Fibroblast of lung (primary cell): Measurements from ENCODE around the gene RIPK3. TPM values are rescaled to one million over a fixed set of nuclear protein-coding genes. Genes with fewer than 3 reads are reported as not detected.

Source experiments
- DNase-seq, 2 donors: peaks; one replicate each; pipeline versions ENCODE4 v3.0.0 to v3.0.0-alpha.2; 2010; ENCODE audit warnings: low read depth in 2 of 2
- H2AFZ ChIP-seq: 2 replicates; pipeline ENCODE4 v1.5.1; 2012; ENCODE audit warnings: low read length, control low read depth, inconsistent platforms
- H3K27ac ChIP-seq: 2 replicates; pipeline ENCODE4 v1.5.1; 2011; ENCODE audit warnings: low read length, control low read depth; ENCODE audit not compliant: insufficient read depth
- H3K27me3 ChIP-seq: 2 replicates; pipeline ENCODE4 v1.5.1; 2011; ENCODE audit warnings: mild to moderate bottlenecking, low read length; ENCODE audit not compliant: control insufficient read depth, insufficient read depth
- H3K36me3 ChIP-seq: 2 replicates; pipeline ENCODE4 v1.5.1; 2011; ENCODE audit warnings: low read length; ENCODE audit not compliant: control insufficient read depth, insufficient read depth
- H3K4me1 ChIP-seq: 2 replicates; pipeline ENCODE4 v1.5.1; 2011; ENCODE audit warnings: low read length; ENCODE audit not compliant: control insufficient read depth, insufficient read depth; ENCODE audit errors: extremely low read depth
- H3K4me2 ChIP-seq: 2 replicates; pipeline ENCODE4 v1.5.1; 2011; ENCODE audit warnings: low read length, control low read depth; ENCODE audit not compliant: insufficient read depth; ENCODE audit errors: extremely low read depth
- H3K4me3 ChIP-seq, 4 experiments: fragments of 200-600 bp in 1 of 4; sonication (generic) in 1 of 4; replicated peaks in 1 of 4; 2 replicates each; pipeline ENCODE4 v1.5.1; 2011 to 2016; ENCODE audit warnings: low read length in 4 of 4, low read depth in 3 of 4, mild to moderate bottlenecking in 3 of 4, control low read depth in 2 of 4, inconsistent platforms in 1 of 4, mixed read lengths in 1 of 4; ENCODE audit not compliant: insufficient read depth in 1 of 4; ENCODE audit errors: control extremely low read depth in 1 of 4
- H3K79me2 ChIP-seq: 2 replicates; pipeline ENCODE4 v1.5.1; 2012; ENCODE audit warnings: mild to moderate bottlenecking, low read length, inconsistent platforms; ENCODE audit not compliant: control insufficient read depth, insufficient read depth
- H3K9ac ChIP-seq: 2 replicates; pipeline ENCODE4 v1.5.1; 2011; ENCODE audit warnings: mild to moderate bottlenecking, low read length, control low read depth; ENCODE audit not compliant: insufficient read depth
- H3K9me3 ChIP-seq: 2 replicates; pipeline ENCODE4 v1.5.1; 2012; ENCODE audit warnings: low read depth, low read length; ENCODE audit not compliant: control insufficient read depth, insufficient read depth
- H4K20me1 ChIP-seq: 2 replicates; pipeline ENCODE4 v1.5.1; 2011; ENCODE audit warnings: low read length; ENCODE audit not compliant: control insufficient read depth, insufficient read depth; ENCODE audit errors: extremely low read depth
- EZH2 ChIP-seq: IDR thresholded peaks from 2 replicates; pipeline ENCODE4 v1.5.1; 2012; ENCODE audit warnings: low read length, control low read depth, mild to moderate bottlenecking; ENCODE audit errors: missing control alignments
- polyA plus RNA-seq, 2 donors: library from polyadenylated mRNA; depleted of rRNA in 1 of 2; stranded (reverse) in 1 of 2; unstranded in 1 of 2; fragments of >200 nt; gene quantifications; 2 replicates each; pipeline ENCODE4 v1.2.1, GENCODE V29; 2011 to 2012; ENCODE audit warnings: missing spikeins in 1 of 2
- total RNA-seq: library from RNA; depleted of rRNA; stranded (reverse); fragments of >200 nt; gene quantifications from 2 replicates; pipeline ENCODE4 v1.2.1, GENCODE V29; 2014
- TF ChIP-seq, protein P1 (sequence below), 2 donors: IDR thresholded peaks in 1 of 2; conservative IDR thresholded peaks in 1 of 2; 1 replicate in 1 of 2; 2 replicates in 1 of 2; pipeline ENCODE4 v1.5.1; 2011 to 2012; ENCODE audit warnings: low read length in 2 of 2, control low read depth in 1 of 2, inconsistent platforms in 1 of 2, low read depth in 1 of 2, mild to moderate bottlenecking in 1 of 2

The RIPK3 gene
- total and polyA plus RNA-seq, 2 donors (not counting 1 experiment from before 2014, with no cell fraction given): 0.20 to 0.33 TPM

DNA sequence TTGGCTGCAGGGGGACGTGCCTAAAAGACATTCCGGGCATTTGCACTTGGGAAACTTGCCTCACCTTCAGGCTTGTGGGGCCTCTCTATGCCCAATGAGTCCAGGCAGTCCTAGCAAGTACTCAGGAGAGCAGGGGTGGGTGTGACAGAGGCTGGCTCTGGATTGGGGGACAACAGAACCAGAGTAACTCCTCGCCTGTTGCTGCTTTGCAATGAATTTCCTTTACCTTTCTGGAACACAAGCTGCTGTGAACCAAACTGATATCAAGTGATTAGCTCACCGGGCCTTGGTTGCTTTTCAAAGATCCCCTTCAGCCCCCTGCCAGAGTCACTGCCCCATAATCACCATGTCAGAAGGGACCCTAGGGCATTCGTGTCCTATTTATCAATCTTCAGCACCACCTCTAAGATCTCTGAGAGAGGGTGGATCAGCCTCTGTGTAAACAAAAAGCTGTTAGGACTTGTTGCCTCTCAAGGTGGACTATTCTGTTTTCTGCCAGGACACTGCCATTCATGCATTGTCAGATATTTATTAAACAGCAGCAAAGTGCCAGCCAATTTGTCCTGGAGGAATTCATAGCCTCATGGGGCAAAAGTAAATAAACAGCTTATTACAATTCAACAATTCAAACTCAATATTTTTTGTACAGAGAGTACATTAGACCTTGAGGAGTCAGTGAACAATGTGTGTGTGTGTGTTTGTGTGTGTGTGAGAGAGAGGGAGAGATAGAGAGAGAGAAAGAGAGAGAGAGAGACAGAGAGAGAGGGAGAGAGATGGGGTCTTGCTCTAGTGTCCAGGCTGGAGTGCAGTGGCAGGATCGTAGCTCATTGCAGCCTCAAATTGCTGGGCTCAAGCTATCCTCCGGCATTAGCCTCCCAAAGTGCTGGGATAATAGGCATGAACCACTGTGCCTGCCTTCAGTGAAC, 39.5 kb upstream of the RIPK3 start:
- Histone ChIP-seq H3K36me3 (peaks cover 23% of the 10 kb centered on the region), H3K79me2 (no peaks in the 10 kb centered on the region), H3K27me3 (no peaks in the 10 kb centered on the region), H3K9me3 (no peaks in the 10 kb centered on the region), H2AFZ (no peak overlapping the region), H3K27ac (no peak overlapping the region), H3K4me3 (no peak overlapping the region), H4K20me1 (no peaks in the 10 kb centered on the region), H3K9ac (no peak overlapping the region), H3K4me2 (no peak overlapping the region), H3K4me1 (no peaks in the 10 kb centered on the region)
- no peak for DNase-seq
- TF ChIP-seq, protein P1, sequence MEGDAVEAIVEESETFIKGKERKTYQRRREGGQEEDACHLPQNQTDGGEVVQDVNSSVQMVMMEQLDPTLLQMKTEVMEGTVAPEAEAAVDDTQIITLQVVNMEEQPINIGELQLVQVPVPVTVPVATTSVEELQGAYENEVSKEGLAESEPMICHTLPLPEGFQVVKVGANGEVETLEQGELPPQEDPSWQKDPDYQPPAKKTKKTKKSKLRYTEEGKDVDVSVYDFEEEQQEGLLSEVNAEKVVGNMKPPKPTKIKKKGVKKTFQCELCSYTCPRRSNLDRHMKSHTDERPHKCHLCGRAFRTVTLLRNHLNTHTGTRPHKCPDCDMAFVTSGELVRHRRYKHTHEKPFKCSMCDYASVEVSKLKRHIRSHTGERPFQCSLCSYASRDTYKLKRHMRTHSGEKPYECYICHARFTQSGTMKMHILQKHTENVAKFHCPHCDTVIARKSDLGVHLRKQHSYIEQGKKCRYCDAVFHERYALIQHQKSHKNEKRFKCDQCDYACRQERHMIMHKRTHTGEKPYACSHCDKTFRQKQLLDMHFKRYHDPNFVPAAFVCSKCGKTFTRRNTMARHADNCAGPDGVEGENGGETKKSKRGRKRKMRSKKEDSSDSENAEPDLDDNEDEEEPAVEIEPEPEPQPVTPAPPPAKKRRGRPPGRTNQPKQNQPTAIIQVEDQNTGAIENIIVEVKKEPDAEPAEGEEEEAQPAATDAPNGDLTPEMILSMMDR (conservative IDR thresholded peaks at IDR 0.05 in 1 of 2, IDR thresholded peaks at IDR 0.05 in 1 of 2; ENCODE audit: low read depth in 1 of 2, low read length in 2 of 2): no peak
- TF ChIP-seq EZH2: no peak

DNA sequence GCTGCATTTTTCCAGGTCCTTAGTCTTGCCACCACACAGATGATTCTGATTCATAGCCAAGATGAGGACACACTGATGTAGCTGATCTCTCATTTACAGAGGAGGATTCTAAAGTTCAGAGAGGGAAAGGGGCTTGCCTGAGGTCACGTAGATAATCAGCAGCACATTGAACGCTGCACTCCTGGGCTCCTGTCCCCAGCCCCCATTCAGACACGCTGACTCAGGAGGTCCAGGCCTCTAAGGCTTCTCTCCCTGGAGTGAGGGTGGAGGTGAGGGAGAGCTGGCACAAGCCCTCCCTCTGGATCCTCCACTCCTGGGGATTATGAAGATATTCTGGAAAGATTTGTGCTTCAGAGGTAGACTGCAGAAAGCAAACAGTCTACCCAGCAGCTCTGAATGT, 38.5 kb upstream of the RIPK3 start:
- Histone ChIP-seq H3K4me1 (no peaks in the 10 kb centered on the region), H2AFZ (no peak overlapping the region), H3K79me2 (no peaks in the 10 kb centered on the region), H4K20me1 (no peaks in the 10 kb centered on the region), H3K36me3 (peaks cover 28% of the 10 kb centered on the region), H3K9ac (no peak overlapping the region), H3K4me2 (no peak overlapping the region), H3K27me3 (no peaks in the 10 kb centered on the region), H3K27ac (no peak overlapping the region), H3K9me3 (no peaks in the 10 kb centered on the region), H3K4me3 (no peak overlapping the region)
- TF ChIP-seq, protein P1 (conservative IDR thresholded peaks at IDR 0.05 in 1 of 2, IDR thresholded peaks at IDR 0.05 in 1 of 2; ENCODE audit: low read depth in 1 of 2, low read length in 2 of 2): no peak
- no peak for TF ChIP-seq EZH2
- DNase-seq: no peak

DNA sequence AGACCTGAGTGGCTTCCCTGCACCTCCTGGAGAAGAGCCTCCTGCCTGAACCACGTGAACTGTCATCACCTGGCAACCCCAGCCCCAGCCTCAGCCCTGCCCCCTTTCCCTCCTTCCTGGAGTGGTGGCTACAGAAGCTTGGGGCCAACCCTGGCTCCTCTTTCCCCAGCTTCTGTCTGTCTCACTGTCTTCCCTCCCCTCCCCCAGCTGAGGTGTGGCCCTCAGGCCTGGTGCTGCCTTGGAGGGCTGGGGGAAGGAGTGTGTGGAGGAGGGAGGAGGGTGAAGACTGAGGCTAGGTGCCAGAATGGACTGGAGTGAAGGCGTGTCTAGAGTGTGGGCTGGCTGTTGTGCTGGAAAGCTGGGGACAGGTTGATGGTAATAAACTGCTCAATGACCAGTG, 37.9 kb upstream of the RIPK3 start:
- Histone ChIP-seq H3K9ac (no peak overlapping the region), H4K20me1 (no peaks in the 10 kb centered on the region), H3K36me3 (peaks cover 32% of the 10 kb centered on the region), H3K27me3 (no peaks in the 10 kb centered on the region), H3K9me3 (no peaks in the 10 kb centered on the region), H3K4me1 (no peaks in the 10 kb centered on the region), H2AFZ (no peak overlapping the region), H3K4me2 (no peak overlapping the region), H3K27ac (no peak overlapping the region), H3K4me3 (no peak overlapping the region), H3K79me2 (no peaks in the 10 kb centered on the region)
- TF ChIP-seq EZH2: no peak
- TF ChIP-seq, protein P1 (conservative IDR thresholded peaks at IDR 0.05 in 1 of 2, IDR thresholded peaks at IDR 0.05 in 1 of 2; ENCODE audit: low read depth in 1 of 2, low read length in 2 of 2): no peak
- no peak for DNase-seq
